ENCODE results near the gene C12orf56. TPM values are rescaled to one million over a fixed set of nuclear protein-coding genes. Genes with fewer than 3 reads are reported as not detected.
A peak's percentile ranks its signal among the peaks of the same experiment; 100 is the strongest.

C12orf56 gene
- polyA plus RNA-seq, 2 of the 4 experiments (the other 2 are of a cell fraction), result 0.05 to 0.22 TPM

- FAIRE-seq, result no peak
- POLR2A ChIA-PET, result interaction anchor here (0.6 to 0.8 kb wide), 2 partner anchors 18 to 406 kb away, joined by 3 to 6 read pairs; partner anchors contain the start of gene KICS2
- TF ChIP-seq HOXA7 (CRISPR knock-in tag; IDR thresholded peaks at IDR 0.05) (no peak), HOXB13 (CRISPR knock-in tag; IDR thresholded peaks at IDR 0.05; ENCODE audit: low read depth) (no peak), SREBF2 (IDR thresholded peaks at IDR 0.05) (no peak), ELK1 (IDR thresholded peaks at IDR 0.05; ENCODE audit: low read depth, low read length) (no peak)
- WGBS (ENCODE audit: missing lambda C conversion rate), result 83% methylated on average over 3 of the region's 3 CpGs
- H3K27ac ChIP-seq, result no peak overlapping the region
- CTCF ChIA-PET, result interaction anchor here (4.7 to 5.5 kb wide), 2 partner anchors 15 to 396 kb away, joined by 33 to 39 read pairs; partner anchors contain the start of gene SRGAP1
- H3K4me1 ChIP-seq, result no peaks in the 10 kb centered on the region
- no peak overlapping the region for H3K4me2 ChIP-seq
- DNase-seq (ENCODE audit: low read depth in 1 of 2, low spot score in 1 of 2), result no peak
- ATAC-seq, result no peak
- H3K4me3 ChIP-seq, result no peak overlapping the region
- H3K9me3 ChIP-seq, result no peaks in the 10 kb centered on the region
Observed at GRCh38 chr12:64240781-64241180, 149.8 kb downstream of the C12orf56 start.

GRCh38 chr12:64237382-64237781 lies 153.2 kb downstream of the C12orf56 start:
- Histone ChIP-seq H3K4me2 (no peak overlapping the region), H3K9me3 (no peaks in the 10 kb centered on the region), H3K4me3 (no peak overlapping the region), H3K27ac (no peak overlapping the region), H3K4me1 (no peaks in the 10 kb centered on the region)
- FAIRE-seq (no peak), DNase-seq (ENCODE audit: low read depth in 1 of 2, low spot score in 1 of 2) (no peak), ATAC-seq (no peak)
- CTCF ChIA-PET, result interaction anchor here (1.1 to 5.5 kb wide), 9 partner anchors 8 to 411 kb away, joined by 3 to 39 read pairs (median 6); partner anchors contain the start of gene SRGAP1
- TF ChIP-seq HEYL (CRISPR knock-in tag; IDR thresholded peaks at IDR 0.05), result no peak
- no peak for TF ChIP-seq SMC3 (IDR thresholded peaks at IDR 0.05)
- TF ChIP-seq SREBF2 (IDR thresholded peaks at IDR 0.05), result no peak
- no peak for TF ChIP-seq HOXA7 (CRISPR knock-in tag; IDR thresholded peaks at IDR 0.05)
- no peak for TF ChIP-seq HMGXB4 (CRISPR knock-in tag; IDR thresholded peaks at IDR 0.05; ENCODE audit: borderline replicate concordance)
- TF ChIP-seq KDM5A (IDR thresholded peaks at IDR 0.05), result no peak
- no peak for TF ChIP-seq CBX8 (IDR thresholded peaks at IDR 0.05)
- no peak for TF ChIP-seq RAD21 (conservative IDR thresholded peaks at IDR 0.05 in 1 of 2, IDR thresholded peaks at IDR 0.05 in 1 of 2)
- no peak for TF ChIP-seq EHF (CRISPR knock-in tag; IDR thresholded peaks at IDR 0.05)
- TF ChIP-seq CHD4 (IDR thresholded peaks at IDR 0.05; ENCODE audit: borderline replicate concordance), result no peak
- TF ChIP-seq HOXB13 (CRISPR knock-in tag; IDR thresholded peaks at IDR 0.05; ENCODE audit: low read depth), result no peak
- TF ChIP-seq CBX2 (IDR thresholded peaks at IDR 0.05; ENCODE audit: borderline replicate concordance, low read depth), result no peak
- TF ChIP-seq JUN (IDR thresholded peaks at IDR 0.05), result no peak
- TF ChIP-seq ZSCAN20 (CRISPR knock-in tag; IDR thresholded peaks at IDR 0.05), result no peak
- no peak for TF ChIP-seq USF2 (IDR thresholded peaks at IDR 0.05)
- POLR2A ChIA-PET, result no interaction called here

GRCh38 chr12:64236549-64236948 lies 154.0 kb downstream of the C12orf56 start:
- CTCF ChIA-PET, result interaction anchor here (0.7 to 5.5 kb wide), 13 partner anchors 9 to 410 kb away, joined by 3 to 39 read pairs (median 4); partner anchors contain the start of genes KICS2 and SRGAP1
- POLR2A ChIA-PET, result no interaction called here

More at GRCh38 chr12:64236549-64236948, 154.0 kb downstream of the C12orf56 start:
- Histone ChIP-seq H3K4me2 (no peak overlapping the region), H3K9me3 (no peaks in the 10 kb centered on the region), H3K4me3 (no peak overlapping the region), H3K27ac (no peak overlapping the region), H3K4me1 (no peaks in the 10 kb centered on the region)
- TF ChIP-seq RAD21 (conservative IDR thresholded peaks at IDR 0.05 in 1 of 2, IDR thresholded peaks at IDR 0.05 in 1 of 2) (peak; percentile 49 to 62; a peak in 4 of 5 replicates), MAX (IDR thresholded peaks at IDR 0.05) (no peak), SMC3 (IDR thresholded peaks at IDR 0.05) (0 out of 3 replicates have a peak, but pooled peaks have one; percentile 21)
- FAIRE-seq, result no peak
- peak; percentile 68 to 78; a peak in 5 of 6 replicates for ATAC-seq
- DNase-seq (ENCODE audit: low read depth in 1 of 2, low spot score in 1 of 2), result peak in 1 of 2 experiments; percentile 29

Data from A549 (cell line).